GM19467 (cell line): ENCODE results near the gene PPP2R2C.

Experiments used
- ATAC-seq: cut with Tn5 transposase; IDR thresholded peaks from one replicate; pipeline ENCODE4 v1.9.1; 2021; ENCODE audit warnings: mild to moderate bottlenecking, moderate library complexity; ENCODE audit not compliant: unreplicated experiment

Gene PPP2R2C

GRCh38 chr4:6494431-6495295, 22.2 kb upstream of the PPP2R2C start:
- ATAC-seq, result no peak

GRCh38 chr4:6493658-6494304, 21.4 kb upstream of the PPP2R2C start:
- no peak for ATAC-seq

- no peak for ATAC-seq
Measured at GRCh38 chr4:6492861-6493657, 20.6 kb upstream of the PPP2R2C start.

GRCh38 chr4:6492027-6492590, 19.7 kb upstream of the PPP2R2C start:
- ATAC-seq, result no peak

- ATAC-seq, result no peak
Measured at GRCh38 chr4:6491235-6491634, 18.8 kb upstream of the PPP2R2C start.

- ATAC-seq, result no peak
Measured at GRCh38 chr4:6489927-6490326, 17.5 kb upstream of the PPP2R2C start.

GRCh38 chr4:6487466-6487865, 15.1 kb upstream of the PPP2R2C start:
- no peak for ATAC-seq

- ATAC-seq, result no peak
Measured at GRCh38 chr4:6480534-6481088, 8.2 kb upstream of the PPP2R2C start.

- ATAC-seq, result no peak
Measured at GRCh38 chr4:6478546-6479220, 6.3 kb upstream of the PPP2R2C start.

- no peak for ATAC-seq
Measured at GRCh38 chr4:6476893-6477292, 4.5 kb upstream of the PPP2R2C start.

GRCh38 chr4:6475492-6476020, 3.1 kb upstream of the PPP2R2C start:
- no peak for ATAC-seq

- no peak for ATAC-seq
Measured at GRCh38 chr4:6474705-6475457, 2.5 kb upstream of the PPP2R2C start.

GRCh38 chr4:6474053-6474568, 1.7 kb upstream of the PPP2R2C start:
- no peak for ATAC-seq

GRCh38 chr4:6473264-6474052, 1.0 kb upstream of the PPP2R2C start:
- no peak for ATAC-seq

- ATAC-seq, result no peak
Measured at GRCh38 chr4:6472008-6472386, 417 bp downstream of the PPP2R2C start.

- no peak for ATAC-seq
Measured at GRCh38 chr4:6471307-6472007, 957 bp downstream of the PPP2R2C start.

GRCh38 chr4:6470502-6471306, 1.7 kb downstream of the PPP2R2C start:
- ATAC-seq, result no peak
